GM06990 (cell line): ENCODE measurements around the gene SVOPL.

Source experiments
- DNase-seq: peaks from one replicate; pipeline ENCODE4 v3.0.0-alpha.2; 2011; ENCODE audit not compliant: insufficient read length; ENCODE audit errors: extremely low read depth
- H3K27me3 ChIP-seq: replicated peaks from 2 replicates; pipeline ENCODE4 v1.6.0; 2011; ENCODE audit warnings: low read length; ENCODE audit not compliant: control insufficient read depth, insufficient read depth
- H3K36me3 ChIP-seq: 2 replicates; pipeline ENCODE4 v1.5.1; 2011; ENCODE audit warnings: low read length; ENCODE audit not compliant: control insufficient read depth, insufficient read depth
- H3K4me3 ChIP-seq: replicated peaks from 2 replicates; pipeline ENCODE4 v1.5.1; 2011; ENCODE audit warnings: low read depth, mild to moderate bottlenecking, control low read depth, low read length
- CTCF ChIP-seq: IDR thresholded peaks from 2 replicates; pipeline ENCODE4 v1.5.1; 2011; ENCODE audit warnings: low read length, control low read depth, mild to moderate bottlenecking, inconsistent platforms; ENCODE audit not compliant: insufficient read depth, poor library complexity, severe bottlenecking

SVOPL gene

DNA sequence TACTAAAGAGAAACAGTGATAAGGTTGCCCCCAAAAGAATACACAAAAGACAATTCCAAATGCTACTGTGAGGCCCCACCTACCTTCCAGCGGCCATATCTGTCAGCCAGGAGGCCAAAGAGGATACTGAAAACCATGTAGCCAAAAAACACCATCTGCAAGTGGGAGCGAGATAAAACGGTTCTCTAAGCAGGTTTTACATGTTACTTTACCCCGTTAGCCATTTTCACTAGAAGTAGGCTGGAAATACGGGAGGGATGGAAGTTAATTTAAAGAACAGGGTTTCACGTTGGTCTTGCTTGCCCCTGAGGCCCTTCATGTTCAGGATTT, 38.2 kb downstream of the SVOPL start:
- no peak overlapping the region for H3K4me3 ChIP-seq
- no peaks in the 10 kb centered on the region; the same call in 1 of the 2 replicates for H3K27me3 ChIP-seq
- no peaks in the 10 kb centered on the region for H3K36me3 ChIP-seq
- TF ChIP-seq CTCF, result no peak
- no peak for DNase-seq

- TF ChIP-seq CTCF, result no peak
- no peak overlapping the region for H3K4me3 ChIP-seq
- no peaks in the 10 kb centered on the region for H3K36me3 ChIP-seq
- H3K27me3 ChIP-seq, result no peaks in the 10 kb centered on the region; the same call in 1 of the 2 replicates
- no peak for DNase-seq
Observed at GRCh38 chr7:138662076-138662990, 38.8 kb downstream of the SVOPL start.

- no peaks in the 10 kb centered on the region; the same call in 1 of the 2 replicates for H3K27me3 ChIP-seq
- no peak overlapping the region for H3K4me3 ChIP-seq
- no peaks in the 10 kb centered on the region for H3K36me3 ChIP-seq
- no peak for TF ChIP-seq CTCF
- no peak for DNase-seq
Observed at GRCh38 chr7:138661069-138661635, 40.0 kb downstream of the SVOPL start.

- H3K36me3 ChIP-seq, result no peaks in the 10 kb centered on the region
- no peak overlapping the region for H3K4me3 ChIP-seq
- no peaks in the 10 kb centered on the region; the same call in 1 of the 2 replicates for H3K27me3 ChIP-seq
- DNase-seq, result no peak
- TF ChIP-seq CTCF, result no peak
Observed at GRCh38 chr7:138658889-138659288, 42.3 kb downstream of the SVOPL start.

DNA sequence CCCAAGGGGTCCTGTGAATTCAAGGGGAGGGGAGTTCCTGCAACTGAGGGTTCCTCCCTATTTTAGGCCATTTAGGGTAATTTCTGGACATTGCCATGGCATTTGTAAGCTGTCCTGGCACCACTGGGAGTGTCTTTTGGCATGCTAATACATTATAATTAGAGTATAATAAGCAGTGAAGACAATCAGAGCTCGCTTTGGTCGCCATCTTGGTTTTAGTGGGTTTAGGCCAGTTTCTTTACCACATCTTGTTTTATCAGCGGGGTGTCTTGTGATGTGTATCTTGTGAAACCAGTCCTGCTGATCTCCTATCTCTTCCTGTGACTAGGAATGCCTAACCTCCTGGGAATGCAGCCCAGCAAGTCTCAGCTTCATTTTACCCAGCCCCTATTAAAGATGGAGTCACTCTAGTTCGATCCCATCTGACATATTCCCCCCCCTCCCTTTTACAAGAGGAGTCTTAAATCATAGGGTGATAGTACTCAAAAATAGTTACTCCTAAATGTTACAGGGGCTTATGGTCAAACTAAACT, 43.2 kb downstream of the SVOPL start:
- no peak for TF ChIP-seq CTCF
- no peak for DNase-seq
- Histone ChIP-seq H3K4me3 (no peak overlapping the region), H3K36me3 (no peaks in the 10 kb centered on the region), H3K27me3 (no peaks in the 10 kb centered on the region; the same call in 1 of the 2 replicates)
